Cardiac fibroblast (primary cell): ENCODE measurements around the gene PADI3.

Source experiments
- DNase-seq, 2 donors: peaks; one replicate each; pipeline versions ENCODE4 v3.0.0 to v3.0.0-alpha.2; 2010; ENCODE audit warnings: low read depth in 2 of 2
- H3K4me3 ChIP-seq, 2 donors: replicated peaks in 1 of 2; 1 replicate in 1 of 2; 2 replicates in 1 of 2; pipeline ENCODE4 v1.5.1; 2011; ENCODE audit warnings: low read depth in 2 of 2, low read length in 2 of 2, mild to moderate bottlenecking in 2 of 2, moderate library complexity in 1 of 2
- TF ChIP-seq, protein P1 (sequence below): IDR thresholded peaks from one replicate; pipeline ENCODE4 v1.5.1; 2011; ENCODE audit warnings: low read depth, mild to moderate bottlenecking, low read length, inconsistent platforms

The PADI3 gene

DNA sequence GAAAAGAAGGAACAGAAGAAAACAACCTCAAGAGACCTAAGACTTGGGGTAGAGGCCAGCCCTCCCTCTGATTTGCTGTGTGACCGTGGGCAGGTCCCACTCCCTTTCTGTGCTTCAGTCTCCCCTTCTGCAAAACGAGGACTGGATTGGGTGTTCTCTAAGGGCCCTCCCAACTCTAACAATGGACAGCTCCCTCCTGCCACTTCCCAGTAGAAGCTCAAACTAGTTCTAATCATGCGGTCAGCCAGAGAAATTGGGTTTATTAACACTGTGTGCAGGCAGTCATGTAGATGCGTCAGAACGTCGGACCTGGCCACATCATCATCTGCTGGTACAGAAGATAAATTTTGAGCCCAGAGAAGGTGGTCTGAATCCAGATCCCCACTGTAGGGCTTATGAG is 57.5 kb downstream of the PADI3 start:
- H3K4me3 ChIP-seq = no peak overlapping the region
- DNase-seq = no peak
- TF ChIP-seq, protein P1, sequence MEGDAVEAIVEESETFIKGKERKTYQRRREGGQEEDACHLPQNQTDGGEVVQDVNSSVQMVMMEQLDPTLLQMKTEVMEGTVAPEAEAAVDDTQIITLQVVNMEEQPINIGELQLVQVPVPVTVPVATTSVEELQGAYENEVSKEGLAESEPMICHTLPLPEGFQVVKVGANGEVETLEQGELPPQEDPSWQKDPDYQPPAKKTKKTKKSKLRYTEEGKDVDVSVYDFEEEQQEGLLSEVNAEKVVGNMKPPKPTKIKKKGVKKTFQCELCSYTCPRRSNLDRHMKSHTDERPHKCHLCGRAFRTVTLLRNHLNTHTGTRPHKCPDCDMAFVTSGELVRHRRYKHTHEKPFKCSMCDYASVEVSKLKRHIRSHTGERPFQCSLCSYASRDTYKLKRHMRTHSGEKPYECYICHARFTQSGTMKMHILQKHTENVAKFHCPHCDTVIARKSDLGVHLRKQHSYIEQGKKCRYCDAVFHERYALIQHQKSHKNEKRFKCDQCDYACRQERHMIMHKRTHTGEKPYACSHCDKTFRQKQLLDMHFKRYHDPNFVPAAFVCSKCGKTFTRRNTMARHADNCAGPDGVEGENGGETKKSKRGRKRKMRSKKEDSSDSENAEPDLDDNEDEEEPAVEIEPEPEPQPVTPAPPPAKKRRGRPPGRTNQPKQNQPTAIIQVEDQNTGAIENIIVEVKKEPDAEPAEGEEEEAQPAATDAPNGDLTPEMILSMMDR = no peak

DNA sequence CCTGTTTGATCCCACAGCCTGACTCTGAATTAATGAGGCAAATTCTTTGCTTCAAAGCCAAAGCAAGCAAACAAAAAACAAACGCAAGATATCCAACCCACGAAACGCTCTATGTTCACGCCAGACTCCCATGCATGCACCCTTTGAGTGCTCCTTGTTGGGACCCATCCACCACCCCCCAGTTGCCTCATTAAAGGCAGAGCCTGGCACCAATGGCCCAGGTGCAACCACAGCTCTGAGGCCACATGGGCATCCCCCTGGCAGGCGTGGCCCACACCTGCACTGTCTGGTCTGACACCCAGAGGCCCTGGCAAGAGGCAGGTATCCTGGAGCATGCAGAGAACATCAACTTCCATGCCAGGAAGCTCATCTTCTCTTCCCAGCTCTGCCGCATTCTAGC is 58.0 kb downstream of the PADI3 start:
- no peak overlapping the region for H3K4me3 ChIP-seq
- TF ChIP-seq, protein P1 = no peak
- DNase-seq = no peak

DNA sequence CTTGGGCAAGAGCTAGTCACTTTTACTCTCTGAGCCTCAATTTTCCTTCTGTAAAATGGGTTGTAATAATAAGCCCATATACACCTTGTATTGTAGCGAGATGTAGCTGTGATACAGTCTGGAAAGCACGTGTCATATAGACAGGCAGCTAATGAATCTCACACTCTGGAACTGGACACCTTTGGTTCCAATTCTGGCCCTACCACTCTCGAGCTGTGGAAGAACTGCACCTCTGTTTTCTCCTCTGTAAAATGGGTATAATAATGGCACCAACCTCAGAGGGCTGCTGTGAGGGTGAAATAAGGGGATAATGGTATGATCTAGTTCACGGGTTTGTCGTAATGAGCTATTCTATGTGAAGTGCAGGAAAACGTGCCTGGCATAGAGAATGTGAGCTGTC is 58.4 kb downstream of the PADI3 start:
- H3K4me3 ChIP-seq = no peak overlapping the region
- no peak for DNase-seq
- TF ChIP-seq, protein P1 = no peak

DNA sequence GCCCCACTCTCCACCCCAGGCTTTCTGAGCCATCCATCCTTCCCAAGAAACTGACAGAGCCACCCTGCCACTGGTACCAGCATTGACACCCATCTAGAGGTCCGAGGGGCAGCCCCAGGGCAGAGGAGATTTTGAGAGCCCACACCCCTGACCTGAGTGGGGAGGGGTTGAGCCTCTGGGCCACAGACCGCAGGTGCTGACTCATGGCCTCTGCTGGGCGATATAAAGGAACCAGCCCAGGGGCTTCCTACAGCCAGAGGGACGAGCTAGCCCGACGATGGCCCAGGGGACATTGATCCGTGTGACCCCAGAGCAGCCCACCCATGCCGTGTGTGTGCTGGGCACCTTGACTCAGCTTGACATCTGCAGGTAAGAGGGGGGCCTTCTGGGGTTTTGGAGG is 59.0 kb downstream of the PADI3 start, which contains the start of gene PADI4:
PADI4 (plus strand) TSS at position 252 of the 400 bp plus-strand sequence; CDS start at position 278, 26 bp downstream.
- TF ChIP-seq, protein P1 = no peak
- no peak within 1 kb of the TSS for H3K4me3 ChIP-seq
- no peak for DNase-seq

DNA sequence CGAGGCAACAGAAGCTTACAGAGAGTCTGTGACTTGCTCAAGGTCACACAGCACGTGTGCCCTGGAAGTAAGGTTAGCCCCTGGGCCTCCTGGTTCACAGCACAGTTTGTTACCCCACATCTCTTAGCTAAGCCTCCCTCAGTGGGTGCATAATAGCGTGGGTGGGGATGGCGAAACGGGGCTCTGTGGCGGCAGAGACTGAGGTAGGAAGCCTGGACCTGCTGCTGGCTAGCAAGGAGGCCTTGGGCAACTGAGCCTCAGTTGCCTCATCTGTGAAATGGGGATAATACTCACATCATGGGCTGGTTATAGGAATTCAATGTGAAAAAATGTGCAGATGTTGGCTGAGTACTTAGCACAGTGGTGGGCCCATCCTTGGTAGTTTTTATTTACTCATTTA is 59.7 kb downstream of the PADI3 start:
- DNase-seq = no peak
- TF ChIP-seq, protein P1 = no peak
- H3K4me3 ChIP-seq = no peak overlapping the region

DNA sequence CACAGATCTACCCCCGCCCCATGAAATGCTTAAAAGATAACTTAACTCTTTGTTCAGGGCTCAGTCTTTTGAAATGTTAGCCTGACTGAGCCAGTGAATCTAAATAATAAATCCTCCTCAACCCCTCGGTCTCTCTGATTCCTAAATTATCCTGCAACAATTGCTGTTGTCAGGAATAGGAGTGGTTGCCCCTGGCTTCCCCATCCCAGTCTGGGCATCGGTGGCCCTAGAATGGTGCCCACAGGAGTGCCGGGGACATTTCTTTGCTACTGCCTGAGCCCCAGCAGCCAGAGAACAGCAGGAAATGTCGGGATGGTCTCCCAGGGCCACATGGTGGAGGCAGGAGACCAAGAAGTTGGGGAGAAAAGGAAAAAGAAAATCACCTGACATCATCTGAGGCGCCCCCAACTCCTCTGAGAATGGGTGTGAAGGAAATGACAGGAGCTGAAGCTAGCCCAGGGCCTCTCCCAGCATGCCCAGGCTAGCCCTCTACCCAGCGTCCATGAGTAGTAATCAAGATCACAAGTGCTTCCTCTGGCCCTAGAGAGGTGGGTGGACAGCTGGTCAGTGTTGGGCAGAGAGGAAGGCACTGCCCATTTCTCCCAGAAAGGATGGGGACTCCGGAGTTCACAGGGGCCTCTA is 60.6 kb downstream of the PADI3 start:
- DNase-seq = no peak
- H3K4me3 ChIP-seq = no peak overlapping the region
- TF ChIP-seq, protein P1 = no peak
